K562 (cell line): ENCODE results near the gene RSRP1. TPM values are rescaled to one million over a fixed set of nuclear protein-coding genes. Genes with fewer than 3 reads are reported as not detected.
A peak's percentile ranks its signal among the peaks of the same experiment; 100 is the strongest.

Experiments
- ATAC-seq: fragments of 200-7000 bp; cut with Tn5 transposase; 3 replicates; pipeline ENCODE4 v1.9.1; 2020; ENCODE audit warnings: moderate library complexity
- BruUV-seq: library from RNA; stranded (reverse); fragments of 400-500 nt; replicated peaks from 2 replicates; lab custom pipeline; 2021; lab: Mats Ljungman, UMichigan
- CTCF ChIA-PET: fragments of 300-600 bp; formaldehyde crosslinking; extraction: SDS; loops from one replicate; lab custom pipeline; 2021; ENCODE audit warnings: low intra/inter-chr PET ratio; lab: Yijun Ruan, JAX
- POLR2A ChIA-PET: fragments of 300-600, 350-650 bp; sonication (Branson Sonifier 250); formaldehyde crosslinking; extraction: SDS; loops from one replicate; lab custom pipeline; 2021; ENCODE audit warnings: antibody characterized with exemption, inconsistent platforms; lab: Yijun Ruan, JAX
- DNase-seq, 4 experiments: peaks; one replicate each; pipeline versions ENCODE4 v3.0.0 to v3.0.0-alpha.2; 2011 to 2018; ENCODE audit warnings: low spot score in 3 of 4, mixed read lengths in 3 of 4; ENCODE audit errors: extremely low read depth in 1 of 4
- FAIRE-seq: peaks from 2 replicates; lab custom pipeline; 2011; peaks lifted over from hg19 to GRCh38; lab: Jason Lieb, UNC
- H2AFZ ChIP-seq: 2 replicates; pipeline ENCODE4 v1.6.0; 2011; ENCODE audit warnings: low read depth, low read length, control low read depth, inconsistent platforms
- H3K27ac ChIP-seq: fragments of 200-600 bp; 3 replicates; pipeline ENCODE4 v1.8.0; 2011; ENCODE audit warnings: low read depth, mild to moderate bottlenecking, control low read depth, inconsistent platforms, low read length, moderate library complexity, mixed read lengths; ENCODE audit errors: extremely low read depth
- H3K27me3 ChIP-seq, 2 experiments: fragments of 300-600 bp in 1 of 2; 2 replicates in 1 of 2; 3 replicates in 1 of 2; pipeline versions ENCODE4 v1.6.0 to v1.8.0; 2011; ENCODE audit warnings: inconsistent platforms in 2 of 2, low read length in 2 of 2, mild to moderate bottlenecking in 1 of 2, mixed read lengths in 1 of 2, moderate library complexity in 1 of 2; ENCODE audit not compliant: control insufficient read depth in 2 of 2, insufficient read depth in 2 of 2
- H3K36me3 ChIP-seq: fragments of 300-600 bp; 3 replicates; pipeline ENCODE4 v1.8.0; 2011; ENCODE audit warnings: mild to moderate bottlenecking, low read length, inconsistent platforms; ENCODE audit not compliant: control insufficient read depth, insufficient read depth
- H3K4me1 ChIP-seq, 2 experiments: fragments of 200-600 bp in 1 of 2; replicated peaks in 1 of 2; 2 replicates in 1 of 2; 3 replicates in 1 of 2; pipeline versions ENCODE4 v1.5.1 to v1.8.0; 2011; ENCODE audit warnings: inconsistent platforms in 2 of 2, low read length in 2 of 2, mild to moderate bottlenecking in 1 of 2, mixed read lengths in 1 of 2, moderate library complexity in 1 of 2; ENCODE audit not compliant: control insufficient read depth in 2 of 2, insufficient read depth in 2 of 2
- H3K4me2 ChIP-seq: 2 replicates; pipeline ENCODE4 v1.6.1; 2011; ENCODE audit warnings: low read length, control low read depth, inconsistent platforms, mixed read lengths; ENCODE audit not compliant: insufficient read depth
- H3K4me3 ChIP-seq: fragments of 200-600 bp; sonication (generic), shearing (Covaris generic); 2 replicates; pipeline ENCODE4 v1.5.1; 2016; ENCODE audit warnings: control low read depth, inconsistent platforms
- H3K79me2 ChIP-seq: fragments of 200-600 bp; 3 replicates; pipeline ENCODE4 v1.8.0; 2011; ENCODE audit warnings: low read length, inconsistent platforms; ENCODE audit not compliant: control insufficient read depth, insufficient read depth
- H3K9ac ChIP-seq, 2 experiments: 2 replicates each; pipeline versions ENCODE4 v1.6.0 to v1.6.1; 2011; ENCODE audit warnings: low read depth in 2 of 2, low read length in 2 of 2, control low read depth in 1 of 2, inconsistent platforms in 1 of 2, mild to moderate bottlenecking in 1 of 2, mixed read lengths in 1 of 2; ENCODE audit not compliant: insufficient read depth in 1 of 2
- H3K9me1 ChIP-seq: one replicate; pipeline ENCODE4 v1.6.0; 2011; ENCODE audit warnings: inconsistent platforms, mild to moderate bottlenecking, low read length, moderate library complexity; ENCODE audit not compliant: control insufficient read depth, insufficient read depth
- H3K9me3 ChIP-seq: replicated peaks from 2 replicates; pipeline ENCODE4 v1.5.1; 2011; ENCODE audit warnings: low read depth, low read length, inconsistent platforms; ENCODE audit not compliant: control insufficient read depth, insufficient read depth
- H4K20me1 ChIP-seq: replicated peaks from 2 replicates; pipeline ENCODE4 v1.6.1; 2011; ENCODE audit warnings: low read length, inconsistent platforms, mixed read lengths; ENCODE audit not compliant: control insufficient read depth, insufficient read depth
- CTCF ChIP-seq, 3 experiments: IDR thresholded peaks in 2 of 3; conservative IDR thresholded peaks in 1 of 3; 2 replicates each; pipeline ENCODE4 v1.5.1; 2011 to 2012; ENCODE audit warnings: low read length in 3 of 3, mild to moderate bottlenecking in 3 of 3, control low read depth in 2 of 3, improper control_type of control experiment in 1 of 3, inconsistent platforms in 1 of 3, low read depth in 1 of 3, mixed read lengths in 1 of 3, moderate library complexity in 1 of 3; ENCODE audit not compliant: insufficient read depth in 2 of 3
- GTF2B ChIP-seq: IDR thresholded peaks from 2 replicates; pipeline ENCODE4 v1.6.1; 2011; ENCODE audit not compliant: insufficient read length; ENCODE audit errors: extremely low read depth
- HDAC3 ChIP-seq: fragments of 450-650 bp; IDR thresholded peaks from 2 replicates; pipeline ENCODE4 v1.6.1; 2018; ENCODE audit warnings: borderline replicate concordance, mild to moderate bottlenecking, moderate library complexity; ENCODE audit not compliant: partially characterized antibody
- HNRNPH1 ChIP-seq: fragments of 200-400 bp; formaldehyde crosslinking; optimal IDR thresholded peaks from 2 replicates; pipeline ENCODE3; 2017; ENCODE audit warnings: low read depth, mild to moderate bottlenecking, low read length, moderate library complexity
- HNRNPK ChIP-seq: fragments of 200-400 bp; formaldehyde crosslinking; IDR thresholded peaks from one replicate; pipeline ENCODE4 v1.6.1; 2018; ENCODE audit warnings: mild to moderate bottlenecking, low read depth, low read length; ENCODE audit not compliant: poor library complexity, severe bottlenecking
- KHSRP ChIP-seq: fragments of 450-650 bp; IDR thresholded peaks from 2 replicates; pipeline ENCODE4 v1.6.1; 2017
- KLF16 ChIP-seq: IDR thresholded peaks from 2 replicates; pipeline ENCODE4 v1.6.1; 2016; ENCODE audit warnings: antibody characterized with exemption
- NRF1 ChIP-seq, 2 experiments: fragments of 450-650 bp; IDR thresholded peaks in 1 of 2; conservative IDR thresholded peaks in 1 of 2; 2 replicates each; pipeline ENCODE4 v1.6.1; 2014; ENCODE audit warnings: mild to moderate bottlenecking in 2 of 2
- PREB ChIP-seq: sonication (generic); formaldehyde crosslinking; IDR thresholded peaks from 2 replicates; pipeline ENCODE4 v1.8.1; 2023; ENCODE audit warnings: mild to moderate bottlenecking, missing genetic modification reagents
- RFX7 ChIP-seq: fragments of 250-450 bp; sonication (Bioruptor Pico); IDR thresholded peaks from 2 replicates; pipeline ENCODE4 v1.5.1; 2021; ENCODE audit warnings: mild to moderate bottlenecking
- SNIP1 ChIP-seq: fragments of 450-650 bp; IDR thresholded peaks from 2 replicates; pipeline ENCODE4 v1.7.1; 2017; ENCODE audit warnings: low read depth, mild to moderate bottlenecking
- ZNF644 ChIP-seq: fragments of 200-800 bp; sonication (Bioruptor generic); IDR thresholded peaks from 2 replicates; pipeline ENCODE4 v1.6.1; 2016; ENCODE audit warnings: low read depth, missing genetic modification characterization, missing compliant biosample characterization
- ZNF780A ChIP-seq: fragments of 250-450 bp; sonication (Bioruptor Pico); IDR thresholded peaks from 2 replicates; pipeline ENCODE4 v1.5.0; 2021; ENCODE audit warnings: mild to moderate bottlenecking
- WGBS: fragments of 100-300 bp; shearing (Covaris generic); methylation state at CpG from one replicate; pipeline ENCODE4 v1.1.6; 2016; ENCODE audit warnings: low coverage, mixed read lengths; ENCODE audit not compliant: insufficient coverage; ENCODE audit errors: missing lambda C conversion rate; 5-methylcytosine and 5-hydroxymethylcytosine counted together
- in situ Hi-C: fragments of 300-500 bp; cut with MboI; formaldehyde crosslinking; loops from 4 replicates; pipeline ENCODE4 v1.15.0; 2018; ENCODE audit warnings: inconsistent platforms, mixed read lengths
- intact Hi-C: fragments of 100-400 bp; cut with micrococcal nuclease; formaldehyde crosslinking; loops from 2 replicates; pipeline ENCODE4 v1.14.2; 2022
- polyA plus RNA-seq, 8 experiments: library from polyadenylated mRNA; depleted of rRNA in 4 of 8; stranded (reverse) in 5 of 8; unstranded in 3 of 8; fragments of >200 nt; fragmentation: Nextera tagmentation in 2 of 8; fragmentation: Illumina TruSeq in 1 of 8; extraction: Ambion mirVana in 2 of 8; extraction: Trizol in 1 of 8; gene quantifications; 2 replicates each; pipeline versions ENCODE4 v1.2.1 to v1.2.3, GENCODE V29; 2011 to 2014; ENCODE audit warnings: inconsistent platforms in 1 of 8, missing spikeins in 1 of 8
- total RNA-seq, 7 experiments: library from RNA; depleted of rRNA in 6 of 7; stranded (reverse); fragments of >200 nt in 6 of 7; fragmentation: Illumina TruSeq in 2 of 7; extraction: Trizol in 2 of 7; gene quantifications; 2 replicates each; pipeline versions ENCODE4 v1.2.1 to v1.2.3, GENCODE V29; 2011 to 2021; ENCODE audit warnings: low replicate concordance in 1 of 7
- TF ChIP-seq, protein P1 (sequence below): sonication (generic); formaldehyde crosslinking; IDR thresholded peaks from 2 replicates; pipeline ENCODE4 v1.9.0; 2022; ENCODE audit warnings: mild to moderate bottlenecking, missing genetic modification reagents
- TF ChIP-seq, protein P2 (sequence below): sonication (generic); formaldehyde crosslinking; IDR thresholded peaks from 2 replicates; pipeline ENCODE4 v1.8.0; 2022; ENCODE audit warnings: mild to moderate bottlenecking, low read depth, missing genetic modification reagents
- TF ChIP-seq, protein P3 (sequence below): fragments of 450-650 bp; IDR thresholded peaks from 2 replicates; pipeline ENCODE4 v1.6.1; 2016; ENCODE audit warnings: missing biosample characterization, missing genetic modification characterization

Gene RSRP1
- total and polyA plus RNA-seq, 9 of the 15 experiments (the other 6 are each of a cell fraction or from before 2014, with no cell fraction given), result 27.2 to 283 (median 146) TPM

DNA sequence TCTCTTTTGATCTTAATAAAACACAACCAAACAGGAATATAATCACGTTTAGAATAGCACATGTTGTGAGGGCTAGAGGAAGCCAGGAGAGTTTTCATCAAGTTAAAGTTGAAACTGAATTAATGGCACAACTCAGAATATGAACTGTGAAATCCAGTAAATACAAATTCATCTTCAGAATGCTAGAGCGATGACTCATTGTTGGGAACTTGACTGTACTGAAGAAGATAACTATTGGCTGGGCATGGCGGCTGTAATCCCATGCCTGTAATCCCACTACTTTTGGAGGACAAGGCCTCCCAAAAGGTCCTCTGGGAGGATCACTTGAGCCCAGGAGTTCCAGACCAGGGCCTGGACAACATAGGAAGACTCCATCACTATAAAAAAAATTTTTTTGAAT lies 23.8 kb downstream of the RSRP1 start (continued):
- TF ChIP-seq, protein P1, sequence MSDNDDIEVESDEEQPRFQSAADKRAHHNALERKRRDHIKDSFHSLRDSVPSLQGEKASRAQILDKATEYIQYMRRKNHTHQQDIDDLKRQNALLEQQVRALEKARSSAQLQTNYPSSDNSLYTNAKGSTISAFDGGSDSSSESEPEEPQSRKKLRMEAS (CRISPR knock-in tag), result no peak
- TF ChIP-seq, protein P2, sequence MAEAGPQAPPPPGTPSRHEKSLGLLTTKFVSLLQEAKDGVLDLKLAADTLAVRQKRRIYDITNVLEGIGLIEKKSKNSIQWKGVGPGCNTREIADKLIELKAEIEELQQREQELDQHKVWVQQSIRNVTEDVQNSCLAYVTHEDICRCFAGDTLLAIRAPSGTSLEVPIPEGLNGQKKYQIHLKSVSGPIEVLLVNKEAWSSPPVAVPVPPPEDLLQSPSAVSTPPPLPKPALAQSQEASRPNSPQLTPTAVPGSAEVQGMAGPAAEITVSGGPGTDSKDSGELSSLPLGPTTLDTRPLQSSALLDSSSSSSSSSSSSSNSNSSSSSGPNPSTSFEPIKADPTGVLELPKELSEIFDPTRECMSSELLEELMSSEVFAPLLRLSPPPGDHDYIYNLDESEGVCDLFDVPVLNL, result no peak
- no peak for TF ChIP-seq KLF16
- TF ChIP-seq NRF1 (conservative IDR thresholded peaks at IDR 0.05 in 1 of 2, IDR thresholded peaks at IDR 0.05 in 1 of 2), result no peak

GRCh38 chr1:25222606-25223005 lies 24.6 kb downstream of the RSRP1 start:
- no peaks in the 10 kb centered on the region for H4K20me1 ChIP-seq
- ChIA-PET CTCF (no interaction called here), POLR2A (interaction anchor here (1.2 to 13.3 kb wide), 4 partner anchors 8 to 25 kb away, joined by 4 to 113 read pairs (median 5); partner anchors contain the start of genes RSRP1 and SYF2)
- no peaks in the 10 kb centered on the region for H3K79me2 ChIP-seq
- no peak for DNase-seq
- no peaks in the 10 kb centered on the region for H3K9me1 ChIP-seq
- H3K4me3 ChIP-seq, result no peak overlapping the region
- TSS peak; percentile 21 for BruUV-seq
- no peak overlapping the region for H3K4me2 ChIP-seq
- H3K27me3 ChIP-seq, result no peaks in the 10 kb centered on the region
- ATAC-seq, result no peak
- H3K9ac ChIP-seq, result no peak overlapping the region
- in situ Hi-C loops, result no loop called here
- H2AFZ ChIP-seq, result no peak overlapping the region
- intact Hi-C loops, result no loop called here
- 82% methylated on average over 4 of the region's 4 CpGs for WGBS
- no peak overlapping the region for H3K27ac ChIP-seq
- H3K9me3 ChIP-seq, result no peaks in the 10 kb centered on the region
- peaks cover 0 to 9% of the 10 kb centered on the region in 2 experiments; a peak in 3 of 5 replicates for H3K4me1 ChIP-seq
- peaks cover 56% of the 10 kb centered on the region for H3K36me3 ChIP-seq
- no peak for FAIRE-seq
- no peak for TF ChIP-seq ZNF780A (CRISPR knock-in tag)
- no peak for TF ChIP-seq CTCF (IDR thresholded peaks at IDR 0.05 in 2 of 3, conservative IDR thresholded peaks at IDR 0.05 in 1 of 3; ENCODE audit: insufficient read depth in 2 of 3, low read depth in 1 of 3, low read length in 3 of 3)
- TF ChIP-seq HDAC3, result no peak
- TF ChIP-seq, protein P3, sequence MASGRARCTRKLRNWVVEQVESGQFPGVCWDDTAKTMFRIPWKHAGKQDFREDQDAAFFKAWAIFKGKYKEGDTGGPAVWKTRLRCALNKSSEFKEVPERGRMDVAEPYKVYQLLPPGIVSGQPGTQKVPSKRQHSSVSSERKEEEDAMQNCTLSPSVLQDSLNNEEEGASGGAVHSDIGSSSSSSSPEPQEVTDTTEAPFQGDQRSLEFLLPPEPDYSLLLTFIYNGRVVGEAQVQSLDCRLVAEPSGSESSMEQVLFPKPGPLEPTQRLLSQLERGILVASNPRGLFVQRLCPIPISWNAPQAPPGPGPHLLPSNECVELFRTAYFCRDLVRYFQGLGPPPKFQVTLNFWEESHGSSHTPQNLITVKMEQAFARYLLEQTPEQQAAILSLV (tag), result no peak
- TF ChIP-seq HNRNPH1, result no peak
- no peak for TF ChIP-seq RFX7 (CRISPR knock-in tag)
- TF ChIP-seq PREB (CRISPR knock-in tag), result no peak
- no peak for TF ChIP-seq SNIP1
- no peak for TF ChIP-seq ZNF644
- no peak for TF ChIP-seq GTF2B
- no peak for TF ChIP-seq HNRNPK
- no peak for TF ChIP-seq KHSRP
